GM12864 (cell line): Measurements from ENCODE around the gene ZDHHC9.
A peak's percentile ranks its signal among the peaks of the same experiment; 100 is the strongest.

Source experiments
- DNase-seq: peaks from one replicate; pipeline ENCODE4 v3.0.0-alpha.2; 2011; ENCODE audit warnings: low read depth
- H3K4me3 ChIP-seq: 2 replicates; pipeline ENCODE4 v1.5.1; 2011; ENCODE audit warnings: mild to moderate bottlenecking, low read depth, low read length, control low read depth
- TF ChIP-seq, protein P1 (sequence below): IDR thresholded peaks from 2 replicates; pipeline ENCODE4 v1.5.1; 2011; ENCODE audit warnings: low read depth, mild to moderate bottlenecking, moderate library complexity, low read length, control low read depth, inconsistent platforms; ENCODE audit errors: missing control alignments

ZDHHC9 gene

GRCh38 chrX:129781134-129781672, 62.5 kb downstream of the ZDHHC9 start:
- peak; percentile 87 for DNase-seq
- TF ChIP-seq, protein P1, sequence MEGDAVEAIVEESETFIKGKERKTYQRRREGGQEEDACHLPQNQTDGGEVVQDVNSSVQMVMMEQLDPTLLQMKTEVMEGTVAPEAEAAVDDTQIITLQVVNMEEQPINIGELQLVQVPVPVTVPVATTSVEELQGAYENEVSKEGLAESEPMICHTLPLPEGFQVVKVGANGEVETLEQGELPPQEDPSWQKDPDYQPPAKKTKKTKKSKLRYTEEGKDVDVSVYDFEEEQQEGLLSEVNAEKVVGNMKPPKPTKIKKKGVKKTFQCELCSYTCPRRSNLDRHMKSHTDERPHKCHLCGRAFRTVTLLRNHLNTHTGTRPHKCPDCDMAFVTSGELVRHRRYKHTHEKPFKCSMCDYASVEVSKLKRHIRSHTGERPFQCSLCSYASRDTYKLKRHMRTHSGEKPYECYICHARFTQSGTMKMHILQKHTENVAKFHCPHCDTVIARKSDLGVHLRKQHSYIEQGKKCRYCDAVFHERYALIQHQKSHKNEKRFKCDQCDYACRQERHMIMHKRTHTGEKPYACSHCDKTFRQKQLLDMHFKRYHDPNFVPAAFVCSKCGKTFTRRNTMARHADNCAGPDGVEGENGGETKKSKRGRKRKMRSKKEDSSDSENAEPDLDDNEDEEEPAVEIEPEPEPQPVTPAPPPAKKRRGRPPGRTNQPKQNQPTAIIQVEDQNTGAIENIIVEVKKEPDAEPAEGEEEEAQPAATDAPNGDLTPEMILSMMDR: no peak
- H3K4me3 ChIP-seq: peak overlapping the region; percentile 76

GRCh38 chrX:129780441-129781105, 63.1 kb downstream of the ZDHHC9 start:
- no peak for DNase-seq
- TF ChIP-seq, protein P1: no peak
- H3K4me3 ChIP-seq: peak overlapping the region; percentile 76

DNA sequence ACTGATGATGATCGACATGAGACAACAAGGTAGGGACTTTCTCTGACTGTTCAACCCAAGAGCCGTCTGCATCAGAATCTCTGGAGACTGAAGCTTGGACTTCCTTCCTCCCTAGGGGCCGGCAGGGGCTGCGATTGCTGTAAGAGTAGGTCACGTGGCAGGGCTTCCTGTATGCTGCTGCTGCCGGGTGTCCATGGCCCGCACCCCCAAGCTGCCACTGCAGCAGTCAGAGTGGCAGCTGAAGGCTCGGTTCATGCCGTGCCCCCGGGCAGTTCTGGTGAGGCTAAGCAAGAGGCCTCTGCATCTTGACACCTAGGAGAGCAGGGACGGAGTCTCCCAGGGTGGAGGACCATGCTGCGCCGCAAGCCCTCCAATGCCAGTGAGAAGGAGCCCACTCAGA, 63.9 kb downstream of the ZDHHC9 start, which contains the start of gene SASH3:
TSS of gene SASH3 (plus strand) at position 203 of the 400 bp plus-strand sequence. CDS start at position 352, 149 bp downstream.
- H3K4me3 ChIP-seq: peak within 1 kb of the TSS; percentile 76
- TF ChIP-seq, protein P1: no peak
- peak; percentile 56 for DNase-seq

GRCh38 chrX:129779086-129779672, 64.5 kb downstream of the ZDHHC9 start:
- peak overlapping the region; percentile 76 for H3K4me3 ChIP-seq
- TF ChIP-seq, protein P1: no peak
- DNase-seq: no peak

- H3K4me3 ChIP-seq: peak overlapping the region; percentile 55
- TF ChIP-seq, protein P1: no peak
- DNase-seq: no peak
These were observed 66.3 kb downstream of the ZDHHC9 start for GRCh38 chrX:129777218-129778030.

GRCh38 chrX:129773649-129774458, 69.8 kb downstream of the ZDHHC9 start:
- H3K4me3 ChIP-seq: no peak overlapping the region
- TF ChIP-seq, protein P1: peak; percentile 17
- DNase-seq: no peak
